ENCODE measurements around the gene SLC35F1. TPM values are rescaled to one million over a fixed set of nuclear protein-coding genes. Genes with fewer than 3 reads are reported as not detected.

Gene SLC35F1
- total RNA-seq, 1 experiment from 2014 or later: not detected

GRCh38 chr6:118325220-118325860 is 418.3 kb downstream of the SLC35F1 start:
- DNase-seq: no peak

GRCh38 chr6:118326712-118327111 is 419.6 kb downstream of the SLC35F1 start:
- POLR2A ChIA-PET (ENCODE audit: unreplicated experiment): no interaction called here
- intact Hi-C loops (cut with micrococcal nuclease; ENCODE audit: unreplicated experiment): no loop called here
- CTCF ChIA-PET: no interaction called here
- TF ChIP-seq, protein P1, sequence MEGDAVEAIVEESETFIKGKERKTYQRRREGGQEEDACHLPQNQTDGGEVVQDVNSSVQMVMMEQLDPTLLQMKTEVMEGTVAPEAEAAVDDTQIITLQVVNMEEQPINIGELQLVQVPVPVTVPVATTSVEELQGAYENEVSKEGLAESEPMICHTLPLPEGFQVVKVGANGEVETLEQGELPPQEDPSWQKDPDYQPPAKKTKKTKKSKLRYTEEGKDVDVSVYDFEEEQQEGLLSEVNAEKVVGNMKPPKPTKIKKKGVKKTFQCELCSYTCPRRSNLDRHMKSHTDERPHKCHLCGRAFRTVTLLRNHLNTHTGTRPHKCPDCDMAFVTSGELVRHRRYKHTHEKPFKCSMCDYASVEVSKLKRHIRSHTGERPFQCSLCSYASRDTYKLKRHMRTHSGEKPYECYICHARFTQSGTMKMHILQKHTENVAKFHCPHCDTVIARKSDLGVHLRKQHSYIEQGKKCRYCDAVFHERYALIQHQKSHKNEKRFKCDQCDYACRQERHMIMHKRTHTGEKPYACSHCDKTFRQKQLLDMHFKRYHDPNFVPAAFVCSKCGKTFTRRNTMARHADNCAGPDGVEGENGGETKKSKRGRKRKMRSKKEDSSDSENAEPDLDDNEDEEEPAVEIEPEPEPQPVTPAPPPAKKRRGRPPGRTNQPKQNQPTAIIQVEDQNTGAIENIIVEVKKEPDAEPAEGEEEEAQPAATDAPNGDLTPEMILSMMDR (conservative IDR thresholded peaks at IDR 0.05): no peak
- TF ChIP-seq EZH2 (IDR thresholded peaks at IDR 0.05; ENCODE audit: low read depth): no peak
- Histone ChIP-seq H2AFZ (no peak overlapping the region), H4K20me1 (ENCODE audit: insufficient read depth) (no peaks in the 10 kb centered on the region), H3K4me2 (no peak overlapping the region), H3F3A (ENCODE audit: insufficient read depth, low read depth) (no peaks in the 10 kb centered on the region; the same call in 1 of the 2 replicates), H3K79me2 (ENCODE audit: low read depth) (no peaks in the 10 kb centered on the region), H3K27me3 (ENCODE audit: insufficient read depth, low read depth) (no peaks in the 10 kb centered on the region), H3K27ac (no peak overlapping the region), H3K4me1 (replicated peaks; ENCODE audit: insufficient read depth) (peaks cover 13% of the 10 kb centered on the region), H3K4me3 (no peak overlapping the region), H3K9me2 (ENCODE audit: insufficient read depth) (0 out of 2 replicates have a peak, but pooled peaks cover 3% of the 10 kb centered on the region), H3K9me3 (ENCODE audit: insufficient read depth, low read depth) (no peaks in the 10 kb centered on the region), H3K36me3 (ENCODE audit: low read depth) (no peaks in the 10 kb centered on the region)
- BruUV-seq (replicated peaks): no TSS peak
- no peak for DNase-seq

More at GRCh38 chr6:118325220-118325860, 418.3 kb downstream of the SLC35F1 start:
- POLR2A ChIA-PET (ENCODE audit: unreplicated experiment): no interaction called here
- Histone ChIP-seq H3K4me3 (no peak overlapping the region), H4K20me1 (ENCODE audit: insufficient read depth) (no peaks in the 10 kb centered on the region), H2AFZ (no peak overlapping the region), H3K36me3 (ENCODE audit: low read depth) (no peaks in the 10 kb centered on the region), H3F3A (ENCODE audit: insufficient read depth, low read depth) (no peaks in the 10 kb centered on the region; the same call in 1 of the 2 replicates), H3K4me2 (peak overlapping the region; percentile 18; the same call in 1 of the 2 replicates), H3K9me2 (ENCODE audit: insufficient read depth) (no peaks in the 10 kb centered on the region), H3K27me3 (ENCODE audit: insufficient read depth, low read depth) (no peaks in the 10 kb centered on the region), H3K9me3 (ENCODE audit: insufficient read depth, low read depth) (no peaks in the 10 kb centered on the region), H3K4me1 (replicated peaks; ENCODE audit: insufficient read depth) (peaks cover 13% of the 10 kb centered on the region), H3K27ac (no peak overlapping the region), H3K79me2 (ENCODE audit: low read depth) (no peaks in the 10 kb centered on the region)
- intact Hi-C loops (cut with micrococcal nuclease; ENCODE audit: unreplicated experiment): no loop called here
- no TSS peak for BruUV-seq (replicated peaks)
- CTCF ChIA-PET: no interaction called here
- TF ChIP-seq, protein P1 (conservative IDR thresholded peaks at IDR 0.05): no peak
- TF ChIP-seq EZH2 (IDR thresholded peaks at IDR 0.05; ENCODE audit: low read depth): no peak

GRCh38 chr6:118327237-118327636 is 420.2 kb downstream of the SLC35F1 start:
- no peak overlapping the region for H3K27ac ChIP-seq
- peaks cover 13% of the 10 kb centered on the region for H3K4me1 ChIP-seq (replicated peaks; ENCODE audit: insufficient read depth)
- no peak overlapping the region for H3K4me2 ChIP-seq
- DNase-seq: no peak
- ChIA-PET POLR2A (ENCODE audit: unreplicated experiment) (no interaction called here), CTCF (no interaction called here)
- H3F3A ChIP-seq (ENCODE audit: insufficient read depth, low read depth): no peaks in the 10 kb centered on the region; the same call in 1 of the 2 replicates
- BruUV-seq (replicated peaks): no TSS peak
- intact Hi-C loops (cut with micrococcal nuclease; ENCODE audit: unreplicated experiment): no loop called here
- H3K36me3 ChIP-seq (ENCODE audit: low read depth): no peaks in the 10 kb centered on the region
- H3K79me2 ChIP-seq (ENCODE audit: low read depth): no peaks in the 10 kb centered on the region
- H4K20me1 ChIP-seq (ENCODE audit: insufficient read depth): no peaks in the 10 kb centered on the region
- H3K27me3 ChIP-seq (ENCODE audit: insufficient read depth, low read depth): no peaks in the 10 kb centered on the region
- H3K4me3 ChIP-seq: no peak overlapping the region
- no peaks in the 10 kb centered on the region for H3K9me3 ChIP-seq (ENCODE audit: insufficient read depth, low read depth)
- H3K9me2 ChIP-seq (ENCODE audit: insufficient read depth): 0 out of 2 replicates have a peak, but pooled peaks cover 7% of the 10 kb centered on the region
- TF ChIP-seq, protein P1 (conservative IDR thresholded peaks at IDR 0.05): no peak
- no peak for TF ChIP-seq EZH2 (IDR thresholded peaks at IDR 0.05; ENCODE audit: low read depth)
- H2AFZ ChIP-seq: no peak overlapping the region

Measured in PC-9 (cell line).